HG02798 (cell line): ENCODE data around the gene TPPP3.

Source experiments
- ATAC-seq: cut with Tn5 transposase; IDR thresholded peaks from one replicate; pipeline ENCODE4 v1.9.1; 2021; ENCODE audit warnings: mild to moderate bottlenecking; ENCODE audit not compliant: unreplicated experiment, poor library complexity

TPPP3 gene

DNA sequence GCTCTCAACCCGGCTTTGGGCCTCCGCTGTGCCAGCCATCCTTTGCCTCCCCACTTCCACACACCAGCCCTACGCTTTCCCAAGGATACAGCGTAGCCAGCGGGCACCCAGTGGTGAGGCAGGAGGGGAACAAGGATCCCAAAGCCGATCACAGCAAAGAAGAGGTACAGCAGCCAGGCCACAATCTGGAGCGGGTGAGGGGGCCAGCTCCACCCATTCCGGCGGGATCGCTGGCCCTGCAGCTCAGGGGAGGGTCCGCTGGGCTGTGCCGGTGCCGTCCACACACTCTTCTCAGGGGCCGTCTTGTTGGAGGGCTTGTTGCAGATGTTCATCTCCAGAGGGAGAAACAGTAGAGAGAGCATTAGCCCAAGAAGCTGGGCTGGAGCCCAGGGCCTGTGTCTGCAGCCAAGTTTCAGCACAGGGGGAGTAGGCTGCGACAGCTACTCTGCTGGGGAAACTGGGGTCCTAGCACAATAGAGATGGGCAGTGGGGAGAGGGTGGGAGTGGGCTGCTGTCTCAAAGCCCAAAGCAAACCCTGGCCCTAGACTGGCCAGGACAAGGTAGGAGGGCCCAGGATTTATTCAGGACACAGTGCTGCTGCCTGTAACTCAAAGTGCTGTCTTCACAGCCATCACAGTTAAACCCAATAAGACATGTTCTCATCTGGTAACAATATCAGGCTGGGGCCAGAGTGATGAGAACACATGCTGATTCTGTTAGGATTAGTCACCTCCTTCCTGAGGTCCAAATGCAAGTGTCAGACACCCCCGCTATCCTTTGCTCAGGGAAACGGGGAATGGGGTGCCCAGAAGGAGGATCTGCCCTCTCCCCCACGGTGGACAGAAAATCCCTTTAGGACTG, 13.0 kb upstream of the TPPP3 start:
- no peak for ATAC-seq

DNA sequence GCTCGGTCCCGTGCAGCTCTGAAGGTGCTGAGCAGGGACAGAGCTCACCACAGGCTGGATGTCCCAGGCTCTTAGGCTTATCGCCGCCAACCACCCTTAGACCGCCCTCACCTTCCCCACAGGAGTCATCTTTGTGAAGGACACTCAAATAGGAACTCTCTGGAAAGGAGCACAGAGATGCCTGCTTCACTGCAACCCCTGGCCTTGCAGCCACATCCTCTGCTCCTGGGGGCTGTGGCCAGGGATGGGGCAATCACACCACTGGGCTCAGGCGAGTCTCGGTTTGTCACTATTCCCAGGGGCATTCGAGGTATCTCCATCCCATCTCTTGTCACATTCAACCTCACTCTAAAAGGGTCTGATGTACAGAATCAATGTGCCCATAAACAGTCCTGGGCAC, 12.0 kb upstream of the TPPP3 start:
- ATAC-seq, result no peak

DNA sequence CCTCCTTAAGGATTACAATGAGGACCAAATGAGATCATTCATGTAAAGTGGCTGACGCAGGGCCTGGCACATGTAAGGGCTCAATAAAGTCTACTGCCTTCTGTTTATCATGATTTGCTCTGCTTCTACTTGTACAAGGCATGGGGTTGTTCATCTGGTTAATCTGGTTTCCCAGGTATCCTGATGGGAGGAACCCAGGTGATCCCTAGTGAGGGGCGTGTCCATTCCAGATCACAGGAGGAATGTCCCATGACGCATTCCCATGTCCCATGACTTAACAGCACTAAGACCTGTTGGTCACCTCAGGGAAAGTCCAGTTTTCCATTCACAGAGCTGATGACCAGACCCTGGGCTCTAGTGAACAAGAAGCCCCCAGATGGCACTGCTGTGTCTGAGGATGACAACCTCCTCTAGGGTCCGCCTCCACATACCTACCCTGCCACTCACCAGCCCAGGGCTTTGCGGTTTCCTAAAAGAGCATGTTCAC, 11.5 kb upstream of the TPPP3 start:
- ATAC-seq, result no peak

DNA sequence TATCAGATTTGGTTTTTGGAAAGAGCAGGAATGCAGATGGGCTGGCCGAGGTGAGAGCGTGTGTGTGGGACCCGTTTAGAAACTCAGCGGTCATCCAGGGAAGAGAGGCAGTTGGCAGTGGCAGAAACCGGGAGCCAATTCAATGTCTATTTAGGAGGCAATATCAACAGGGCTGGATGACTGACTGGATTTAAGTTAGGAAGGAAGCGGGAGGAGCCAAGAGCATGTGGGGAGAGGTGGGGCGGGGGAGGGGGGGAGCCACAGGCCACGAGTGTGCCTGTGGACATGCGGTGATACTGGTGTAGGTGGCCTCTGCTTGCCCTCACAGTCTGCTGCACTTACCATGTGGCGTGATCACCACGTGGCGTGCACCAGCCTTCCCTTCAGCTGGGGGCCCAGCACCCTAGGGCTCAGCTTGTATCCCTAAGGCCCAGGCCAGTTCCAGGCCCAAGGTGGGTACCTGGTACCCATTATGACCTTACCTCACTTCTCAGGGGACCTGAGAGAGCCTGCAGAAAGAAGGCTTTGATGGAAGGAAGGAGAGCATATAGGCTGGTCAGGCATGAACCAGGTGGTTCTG, 10.8 kb upstream of the TPPP3 start:
- no peak for ATAC-seq

DNA sequence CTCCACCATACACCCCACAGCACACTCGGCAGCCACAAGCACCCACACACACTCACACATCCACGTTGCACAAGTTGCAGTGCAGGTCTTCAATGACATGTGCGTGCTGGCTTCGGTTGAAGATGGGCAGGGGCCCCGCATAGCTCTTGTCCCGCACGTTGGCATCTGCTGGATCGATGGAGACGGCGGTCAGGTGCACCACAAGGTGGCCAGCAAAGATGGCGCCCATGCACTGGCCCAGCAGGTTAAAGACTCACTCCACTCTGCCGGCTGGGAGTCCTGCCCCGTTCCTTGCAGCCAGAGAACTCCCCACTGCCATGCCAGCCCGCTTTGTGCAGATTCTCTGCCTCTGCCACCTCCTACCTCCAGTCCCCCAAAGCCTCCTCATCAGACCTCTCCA, 7.6 kb upstream of the TPPP3 start:
- ATAC-seq, result no peak

DNA sequence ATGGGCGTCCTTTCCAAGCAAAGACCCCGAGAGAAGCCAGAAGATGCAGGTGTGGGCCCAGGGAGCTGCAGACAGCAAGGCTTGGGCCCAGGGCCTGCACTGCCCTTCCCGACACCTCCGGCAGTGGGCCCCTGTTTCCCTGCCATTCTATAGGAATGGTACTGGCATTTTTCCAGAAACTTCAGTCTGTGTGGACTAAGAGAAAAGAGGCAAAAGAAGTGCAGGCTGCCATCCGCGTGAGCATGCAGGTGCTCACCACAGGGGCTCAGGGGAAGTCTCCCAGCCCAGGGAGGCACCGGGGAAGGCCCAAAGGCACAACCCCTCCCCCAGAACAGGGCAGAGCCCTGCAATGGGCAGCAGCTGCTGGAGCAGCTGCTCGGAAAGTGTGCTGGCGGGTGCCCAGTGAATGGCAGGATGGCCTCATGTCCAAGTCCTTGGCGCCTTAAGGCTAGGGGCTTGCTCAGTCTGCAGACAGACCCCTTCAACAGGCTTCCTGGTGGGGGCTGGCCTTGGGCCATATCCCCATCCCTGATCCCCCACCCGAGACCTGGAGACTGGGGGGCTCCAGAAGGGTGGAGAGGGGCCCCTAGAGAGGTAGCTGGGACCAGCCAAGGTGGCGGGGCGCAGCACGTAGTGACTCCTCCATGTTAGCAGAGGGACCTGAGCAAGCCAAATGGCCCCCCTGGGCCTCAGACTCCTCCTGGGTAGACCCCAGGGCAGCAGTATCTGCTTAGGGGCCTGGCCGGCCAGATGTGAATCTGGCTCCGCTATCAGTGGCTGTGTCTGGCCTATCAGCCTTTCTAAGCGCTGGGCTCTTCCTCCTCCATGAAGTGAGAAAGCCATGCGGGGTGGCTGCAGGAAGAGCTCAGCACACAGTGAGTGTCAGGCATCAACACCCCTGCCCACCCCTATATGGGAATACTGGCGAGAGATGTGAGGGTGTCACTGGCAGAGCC, 6.7 kb upstream of the TPPP3 start:
- no peak for ATAC-seq

DNA sequence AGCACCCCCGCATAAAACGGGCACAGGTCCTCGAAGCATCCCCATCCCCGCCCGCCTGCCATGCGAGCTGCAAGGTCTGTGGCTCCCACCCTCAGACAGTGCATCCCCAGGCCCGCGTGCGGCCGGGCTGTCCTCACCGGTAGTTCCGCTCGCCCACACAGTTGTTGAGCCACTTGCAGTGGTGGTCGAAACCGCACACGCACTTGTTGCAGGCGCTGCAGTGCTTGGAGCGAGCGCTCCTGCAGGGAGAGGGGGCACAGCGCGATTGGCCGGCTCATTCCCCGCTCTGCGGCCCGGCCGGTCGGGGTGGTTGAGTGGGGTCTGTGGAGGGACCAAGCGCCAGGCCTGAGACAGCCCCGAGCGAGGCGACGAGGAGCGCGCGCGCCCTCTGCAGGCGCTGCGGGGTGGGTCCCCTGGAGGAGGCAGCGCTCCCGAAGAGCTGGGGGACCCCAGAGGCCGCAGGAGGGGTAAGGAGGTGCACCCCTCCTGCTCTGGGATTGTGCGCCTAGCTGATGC, 6.0 kb upstream of the TPPP3 start:
- ATAC-seq, result no peak

DNA sequence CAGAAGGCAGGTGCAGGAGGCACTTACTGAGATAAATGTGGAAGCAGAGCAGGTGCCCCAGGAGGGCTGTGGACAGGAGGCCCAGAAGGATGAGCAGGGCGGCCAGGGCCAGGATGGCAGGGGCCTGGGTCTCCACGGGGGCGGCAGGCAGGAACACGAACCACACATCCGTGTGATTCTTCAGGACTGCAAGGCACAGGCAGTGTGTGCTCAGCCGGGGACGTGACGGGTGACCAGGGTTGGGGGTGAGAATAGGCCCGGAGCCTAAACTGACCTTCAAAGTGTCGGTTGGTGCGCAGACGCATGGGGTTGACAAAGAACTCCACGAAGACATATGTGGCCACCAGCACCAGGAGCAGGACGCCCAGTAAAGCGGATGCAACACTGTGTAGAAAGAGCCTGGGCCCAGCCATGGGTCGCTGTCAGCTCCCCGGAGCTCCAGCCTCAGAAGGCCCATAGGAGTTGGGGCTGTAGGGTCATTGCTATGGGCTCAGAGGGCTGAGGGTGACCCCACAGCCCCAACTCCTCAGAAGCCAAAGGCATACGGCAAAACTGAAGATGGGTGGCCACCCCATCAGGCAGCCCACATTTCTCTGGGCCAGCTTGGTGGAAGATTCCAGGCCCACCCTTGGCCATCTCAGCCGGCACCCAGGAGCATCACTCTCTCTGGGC, 5.4 kb upstream of the TPPP3 start:
- no peak for ATAC-seq

DNA sequence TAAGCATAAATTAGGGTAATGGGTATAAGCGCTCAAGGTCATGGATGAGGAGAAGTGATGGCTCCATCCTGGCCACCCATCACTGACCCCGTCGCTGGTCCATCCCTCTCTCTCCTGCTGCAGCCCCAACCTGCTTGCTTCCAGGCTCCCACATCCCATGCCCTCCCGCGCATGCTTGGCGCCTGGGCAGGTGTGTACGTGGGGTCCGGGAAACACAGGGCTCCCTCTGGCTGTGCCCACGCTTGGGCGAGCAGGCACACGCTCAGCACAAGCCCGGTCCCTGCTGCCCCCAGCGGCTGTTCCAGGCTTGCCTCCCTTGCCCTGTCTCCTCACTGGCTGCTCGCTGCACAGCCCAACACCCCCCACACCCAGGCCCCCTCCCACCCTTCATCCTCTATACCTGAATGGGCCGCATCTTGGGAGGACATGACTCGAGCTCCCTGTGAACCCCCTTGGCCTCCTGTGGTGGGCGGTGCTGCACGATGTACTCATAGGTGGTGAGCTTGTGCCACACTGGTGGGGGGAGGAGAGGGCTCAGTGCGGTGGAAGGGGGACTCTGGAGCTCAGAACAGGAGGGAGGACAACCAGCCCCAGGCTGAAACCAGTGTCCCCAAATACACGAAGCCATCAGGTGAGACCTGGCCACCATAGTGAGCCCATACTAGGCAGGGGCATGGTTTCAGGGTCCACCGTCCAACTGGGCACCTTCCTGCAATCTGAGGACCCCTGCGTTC, 4.7 kb upstream of the TPPP3 start:
- ATAC-seq, result no peak

DNA sequence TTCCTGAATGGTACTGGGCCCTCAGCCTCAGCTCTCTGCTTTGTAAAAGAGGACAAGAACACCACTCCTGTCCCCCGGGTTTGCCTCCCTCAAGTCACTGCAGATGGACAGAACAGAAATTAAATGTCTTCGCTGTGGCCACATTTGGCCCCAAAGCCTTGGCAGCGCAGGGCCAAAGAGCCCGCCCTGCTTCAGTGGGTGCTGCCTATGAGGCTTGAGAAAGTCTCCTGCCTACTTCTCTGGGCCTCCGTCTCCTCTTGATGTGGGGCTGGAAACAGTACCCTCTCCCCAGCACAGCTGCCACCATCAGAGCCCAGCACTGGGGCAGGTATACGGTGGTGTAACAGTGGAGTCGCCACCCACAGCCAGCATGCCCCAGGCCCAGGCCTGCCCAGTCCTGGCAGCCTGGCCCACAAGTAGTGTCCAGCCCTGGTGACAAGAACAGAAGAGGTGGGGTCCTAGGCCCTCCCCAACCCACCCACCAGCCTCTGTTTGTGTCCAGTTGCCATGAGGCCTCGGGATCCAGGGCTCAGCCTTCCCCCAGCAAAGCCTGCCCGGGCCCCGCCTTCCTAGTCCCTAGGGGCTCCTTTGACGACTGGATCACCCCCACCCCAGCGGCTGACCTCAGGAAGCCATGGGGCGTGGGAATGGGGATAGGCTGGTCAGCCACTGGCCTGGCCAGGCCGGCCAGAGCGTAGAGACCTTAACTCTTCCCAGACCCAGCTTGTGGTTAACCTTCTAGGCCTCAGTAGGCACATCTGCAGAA, 3.9 kb upstream of the TPPP3 start:
- ATAC-seq, result no peak

DNA sequence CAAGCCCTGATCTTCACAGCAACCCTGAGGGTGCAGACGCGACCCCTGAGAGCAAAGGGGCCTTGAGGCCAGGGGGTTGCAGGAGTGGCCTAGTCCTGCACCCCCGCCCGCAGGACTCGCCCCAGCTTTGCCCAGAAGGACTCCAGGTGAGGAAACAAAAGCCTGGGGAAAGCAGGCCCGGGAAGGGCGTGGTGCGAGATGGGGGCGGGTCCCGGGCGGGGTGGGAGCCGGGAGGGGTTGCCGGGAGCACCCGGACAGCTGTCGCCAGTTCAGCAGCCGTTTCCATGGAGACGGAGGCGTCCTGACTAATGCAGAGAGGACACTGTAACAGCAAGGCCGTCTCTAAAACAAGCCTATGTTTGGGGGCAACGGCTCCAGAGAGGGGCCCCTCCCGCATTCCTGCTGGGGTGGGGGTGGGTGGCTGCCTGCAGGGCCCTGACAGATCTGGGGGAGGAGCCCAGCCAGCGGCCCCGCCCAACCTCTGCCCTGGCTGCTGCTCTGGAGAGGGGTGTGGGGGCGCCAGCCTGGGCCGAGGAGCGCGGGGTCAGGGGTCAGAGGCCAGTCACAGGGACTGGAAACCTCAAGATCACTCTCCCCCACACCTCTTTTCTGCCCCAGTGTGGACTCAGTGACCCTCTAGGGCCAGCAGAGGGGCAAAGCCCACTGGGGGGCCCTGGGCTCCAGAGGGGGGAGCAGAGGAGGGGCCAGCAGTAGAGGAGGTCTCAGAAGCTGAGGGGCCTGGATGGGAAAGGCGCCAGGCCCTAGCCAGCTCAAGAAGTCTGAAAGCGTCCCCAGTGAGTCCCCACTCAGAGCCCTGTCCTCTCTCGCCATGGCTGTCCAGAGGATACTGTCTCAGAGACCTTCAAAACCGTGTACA, 3.1 kb upstream of the TPPP3 start:
- ATAC-seq, result no peak

DNA sequence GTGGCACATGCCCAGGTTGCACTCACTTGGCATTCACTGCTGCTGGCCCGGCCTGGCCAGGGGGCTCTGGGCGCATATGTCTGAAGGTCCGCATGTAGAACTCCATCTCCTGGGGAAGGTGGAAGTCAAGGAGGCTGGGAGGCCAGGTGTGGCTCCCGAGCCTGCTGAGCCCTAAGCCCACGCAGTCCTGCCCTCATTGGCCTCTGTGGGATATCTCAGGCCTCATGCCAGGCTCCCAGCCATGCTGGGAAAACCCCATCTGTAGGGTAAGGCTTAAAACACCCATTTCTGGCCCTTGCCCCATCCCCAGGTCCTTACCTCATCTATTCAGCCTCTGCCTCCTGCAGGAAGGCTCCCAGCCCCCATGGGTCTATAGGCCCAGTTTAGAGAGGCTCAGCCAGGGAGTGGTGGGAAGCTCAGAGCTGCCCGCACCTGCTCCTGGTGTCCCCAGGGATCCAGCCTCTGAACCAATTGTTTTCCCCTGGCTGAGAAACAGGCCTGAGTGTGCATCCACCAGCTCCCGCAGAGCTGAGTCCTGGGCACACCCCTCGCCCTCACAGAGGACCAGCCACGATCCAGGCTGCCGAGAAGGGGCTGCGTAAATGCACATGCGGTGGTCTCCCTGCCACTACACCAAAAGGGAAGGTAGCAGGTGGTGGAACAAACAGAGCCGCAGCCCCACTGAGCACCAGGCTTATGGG, 2.3 kb upstream of the TPPP3 start:
- no peak for ATAC-seq

DNA sequence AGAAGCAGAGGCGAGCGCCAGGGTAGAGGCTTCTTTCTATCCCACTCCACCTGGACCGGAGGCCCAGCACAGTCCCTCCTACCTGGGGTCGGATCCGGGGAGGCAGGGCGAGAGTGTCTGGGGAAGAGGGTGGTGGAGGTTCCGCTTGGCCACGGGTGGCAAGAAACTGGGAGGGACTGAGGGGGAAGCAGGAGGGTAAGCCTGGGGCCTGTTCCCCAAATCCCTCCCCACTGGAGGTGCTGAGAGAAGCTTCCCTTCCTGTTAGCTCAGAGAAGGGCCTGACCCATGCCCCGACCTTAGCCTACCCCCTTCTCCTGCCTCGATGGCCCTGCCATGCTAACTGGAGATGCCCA, 1.8 kb upstream of the TPPP3 start:
- ATAC-seq, result no peak

DNA sequence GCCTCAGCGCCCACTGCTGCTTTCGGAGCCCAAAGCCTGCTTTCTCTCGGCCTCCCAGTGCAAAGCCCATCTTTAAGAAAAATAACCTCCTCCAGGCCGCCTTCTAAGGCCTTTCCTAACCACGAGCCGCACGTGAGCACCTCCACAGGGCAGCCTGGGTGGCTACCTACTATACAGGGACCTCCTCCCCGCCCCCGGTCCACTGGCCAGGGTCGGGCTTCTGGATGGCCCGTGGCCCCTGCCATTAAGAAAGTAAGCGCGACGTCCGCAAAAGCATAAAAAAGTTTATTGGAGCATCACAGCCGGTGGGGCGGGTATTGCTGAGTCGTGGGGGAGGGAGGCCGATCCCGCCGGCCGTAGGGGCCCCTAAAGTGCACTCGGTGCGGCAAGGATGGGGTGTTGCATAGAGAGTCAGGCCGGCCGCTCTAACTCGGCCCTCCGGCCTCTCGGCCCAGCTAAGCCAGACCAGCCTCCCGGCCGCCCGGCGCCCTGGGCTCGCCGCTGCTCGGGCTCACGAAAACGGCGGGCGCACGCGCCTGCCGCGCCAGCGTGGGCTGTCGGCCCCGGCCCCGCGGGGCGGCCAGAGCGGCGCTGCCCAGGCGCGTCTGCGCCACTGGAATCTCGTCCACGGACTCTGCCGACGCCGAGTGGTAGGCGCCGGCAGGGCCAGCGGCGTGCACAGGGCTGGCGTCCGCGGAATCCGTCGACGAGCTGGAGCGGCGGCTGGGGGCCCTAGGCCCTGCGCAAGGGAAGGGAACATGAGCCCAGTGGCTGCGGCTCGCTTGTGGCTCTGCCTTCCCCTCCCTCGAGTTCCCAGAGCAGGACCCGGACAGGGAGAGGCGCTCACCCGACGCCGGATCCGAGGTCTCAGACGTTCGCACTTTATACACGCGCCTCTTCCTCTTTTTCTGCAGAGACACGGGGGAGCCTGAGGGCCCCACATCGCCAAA, 1.1 kb upstream of the TPPP3 start:
- ATAC-seq, result no peak

DNA sequence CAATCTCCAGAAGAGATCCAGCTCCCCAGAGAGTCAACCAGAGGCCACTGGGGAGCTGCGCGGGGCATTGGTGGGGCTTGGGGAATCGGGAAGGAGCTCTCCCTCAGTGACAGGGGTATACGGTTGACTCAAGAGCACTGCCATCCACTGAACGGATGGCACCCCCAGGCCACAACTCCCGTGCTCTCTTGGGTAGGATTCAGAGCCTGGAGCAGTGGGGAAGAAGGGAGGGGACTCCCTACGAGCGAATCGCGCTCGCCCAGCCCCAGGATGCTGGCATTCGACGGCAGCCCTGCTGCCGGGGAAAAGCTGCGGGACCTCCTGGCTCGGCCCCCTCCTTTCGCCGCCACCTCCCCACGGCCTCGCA, 473 bp upstream of the TPPP3 start:
- ATAC-seq, result no peak
